GM12872 (cell line): Measurements from ENCODE around the gene UBAC2.

Experiments
- TF ChIP-seq, protein P1 (sequence below): IDR thresholded peaks from 3 replicates; pipeline ENCODE4 v1.5.1; 2011; ENCODE audit warnings: low read depth, mild to moderate bottlenecking, low read length, moderate library complexity; ENCODE audit not compliant: insufficient read depth

UBAC2 gene

DNA sequence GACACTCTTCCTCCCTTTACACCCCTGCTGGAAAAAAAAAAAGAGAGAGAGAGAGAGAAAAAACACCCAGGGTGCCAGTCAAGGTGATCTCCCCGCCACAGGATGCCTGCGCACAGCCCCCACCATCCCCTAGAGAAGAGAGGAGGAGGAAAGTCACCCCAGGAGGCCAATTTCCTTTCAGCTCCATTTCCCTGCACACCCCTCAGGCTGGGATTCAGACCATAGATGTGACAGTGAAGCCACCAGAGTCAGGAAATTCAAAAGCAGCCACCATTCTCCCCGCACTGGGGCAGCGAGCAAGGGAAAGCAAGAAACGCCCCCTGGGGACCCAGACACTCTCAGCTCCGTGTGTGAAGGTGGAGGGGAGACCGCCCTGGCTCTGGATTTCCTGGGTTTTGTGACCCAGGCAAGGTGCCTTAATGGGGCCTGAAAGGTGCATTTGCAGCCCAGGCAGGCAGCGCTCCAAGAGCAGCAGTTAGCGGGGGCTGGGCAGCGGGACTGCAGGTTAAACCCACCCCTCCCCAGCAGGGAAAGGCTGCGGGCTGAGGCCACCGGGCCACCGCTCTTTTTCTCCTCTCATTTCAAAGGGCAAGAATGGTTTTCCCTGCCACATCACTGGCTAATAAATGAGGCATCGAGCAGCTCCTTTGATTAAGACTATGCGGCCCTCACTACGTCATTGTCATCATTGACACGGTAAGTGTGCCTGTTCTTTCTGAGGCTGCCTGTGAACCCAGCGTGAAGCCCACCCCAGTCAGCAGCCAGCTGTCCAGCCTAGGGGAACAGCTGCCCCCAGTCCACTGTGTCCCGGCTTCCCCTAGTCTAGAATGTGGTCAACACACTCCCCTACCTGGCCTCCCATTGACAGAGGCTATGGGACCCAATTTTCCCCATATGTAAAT, 216.8 kb downstream of the UBAC2 start:
- TF ChIP-seq, protein P1, sequence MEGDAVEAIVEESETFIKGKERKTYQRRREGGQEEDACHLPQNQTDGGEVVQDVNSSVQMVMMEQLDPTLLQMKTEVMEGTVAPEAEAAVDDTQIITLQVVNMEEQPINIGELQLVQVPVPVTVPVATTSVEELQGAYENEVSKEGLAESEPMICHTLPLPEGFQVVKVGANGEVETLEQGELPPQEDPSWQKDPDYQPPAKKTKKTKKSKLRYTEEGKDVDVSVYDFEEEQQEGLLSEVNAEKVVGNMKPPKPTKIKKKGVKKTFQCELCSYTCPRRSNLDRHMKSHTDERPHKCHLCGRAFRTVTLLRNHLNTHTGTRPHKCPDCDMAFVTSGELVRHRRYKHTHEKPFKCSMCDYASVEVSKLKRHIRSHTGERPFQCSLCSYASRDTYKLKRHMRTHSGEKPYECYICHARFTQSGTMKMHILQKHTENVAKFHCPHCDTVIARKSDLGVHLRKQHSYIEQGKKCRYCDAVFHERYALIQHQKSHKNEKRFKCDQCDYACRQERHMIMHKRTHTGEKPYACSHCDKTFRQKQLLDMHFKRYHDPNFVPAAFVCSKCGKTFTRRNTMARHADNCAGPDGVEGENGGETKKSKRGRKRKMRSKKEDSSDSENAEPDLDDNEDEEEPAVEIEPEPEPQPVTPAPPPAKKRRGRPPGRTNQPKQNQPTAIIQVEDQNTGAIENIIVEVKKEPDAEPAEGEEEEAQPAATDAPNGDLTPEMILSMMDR: no peak

DNA sequence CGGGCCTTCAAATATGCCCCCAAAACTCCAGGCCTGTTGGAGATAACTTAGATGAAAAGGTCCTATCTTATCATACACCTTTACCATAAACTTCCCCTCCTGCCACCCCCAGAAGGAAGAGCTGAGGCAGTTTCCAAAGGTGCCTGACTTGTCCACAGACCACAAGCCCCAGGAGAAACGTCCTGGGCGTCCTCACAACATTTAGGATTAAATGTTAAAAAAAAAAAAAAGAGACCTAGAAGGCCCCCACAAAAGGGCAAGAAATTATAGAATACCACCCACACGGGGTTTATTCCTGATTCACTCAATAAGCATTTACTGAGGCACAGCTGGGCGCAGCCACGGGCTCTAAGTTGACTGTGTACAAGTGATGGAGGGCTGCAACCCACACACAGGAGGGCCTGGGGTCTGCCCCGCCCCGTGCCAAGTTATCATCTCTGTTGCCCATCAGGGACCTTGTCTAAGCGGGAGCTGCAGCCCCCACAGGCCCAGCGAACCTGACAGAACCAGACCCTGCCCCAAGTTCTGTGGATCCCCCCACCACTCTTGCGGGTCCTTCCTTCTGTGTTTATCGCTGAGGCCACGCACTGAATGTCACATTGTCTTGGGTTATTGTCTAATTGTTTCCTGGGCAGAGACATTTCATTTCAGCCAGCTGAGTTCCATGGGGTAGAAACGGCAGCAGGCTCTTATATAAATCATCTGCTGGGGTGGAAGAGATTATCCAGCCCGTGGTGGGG, 217.6 kb downstream of the UBAC2 start:
- TF ChIP-seq, protein P1: no peak

DNA sequence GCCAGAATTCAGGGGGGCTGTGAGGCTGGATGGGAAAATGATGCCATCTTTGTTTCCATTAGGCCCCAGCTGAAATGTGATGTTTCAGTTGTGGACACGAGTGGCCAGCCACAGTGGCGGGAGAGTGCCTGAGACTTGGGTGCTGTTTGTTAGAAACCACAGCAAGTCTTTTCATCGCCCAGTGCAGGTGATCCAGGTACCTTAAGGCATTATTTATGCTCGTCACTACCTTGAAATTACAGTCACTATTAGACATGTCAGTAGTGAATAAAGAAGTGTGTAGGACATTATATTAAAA, 218.1 kb downstream of the UBAC2 start:
- TF ChIP-seq, protein P1: no peak

DNA sequence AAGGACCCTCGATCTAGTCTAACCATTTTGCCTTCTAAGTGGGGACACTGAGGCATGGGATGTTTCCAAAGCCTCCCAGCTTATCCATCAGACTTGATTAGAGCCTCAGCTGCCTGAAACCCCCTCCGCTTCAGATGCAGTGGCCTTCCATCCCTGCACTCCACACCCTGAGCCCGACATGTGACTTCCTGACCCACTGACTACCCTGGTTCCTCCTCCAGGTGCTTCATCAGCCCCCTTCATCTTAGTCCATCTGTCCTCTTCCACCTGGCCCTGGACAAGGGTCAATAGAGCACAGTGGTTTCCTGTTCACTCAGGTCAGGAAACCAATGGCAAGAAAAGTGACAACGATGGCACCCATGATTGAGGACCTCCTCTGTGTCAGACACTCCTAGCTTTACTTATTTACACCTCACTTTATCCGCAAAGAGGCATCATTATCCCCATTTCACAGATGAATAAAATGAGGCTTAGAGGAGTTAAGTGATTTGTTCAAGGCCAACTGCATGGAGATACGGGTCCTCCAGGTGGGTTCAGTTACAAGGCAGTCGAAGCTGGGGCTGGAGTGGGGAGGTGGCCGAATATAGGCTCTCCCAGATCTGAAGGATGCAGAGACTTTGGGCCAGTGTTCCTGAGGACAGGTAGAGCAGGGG, 219.1 kb downstream of the UBAC2 start:
- TF ChIP-seq, protein P1: no peak

DNA sequence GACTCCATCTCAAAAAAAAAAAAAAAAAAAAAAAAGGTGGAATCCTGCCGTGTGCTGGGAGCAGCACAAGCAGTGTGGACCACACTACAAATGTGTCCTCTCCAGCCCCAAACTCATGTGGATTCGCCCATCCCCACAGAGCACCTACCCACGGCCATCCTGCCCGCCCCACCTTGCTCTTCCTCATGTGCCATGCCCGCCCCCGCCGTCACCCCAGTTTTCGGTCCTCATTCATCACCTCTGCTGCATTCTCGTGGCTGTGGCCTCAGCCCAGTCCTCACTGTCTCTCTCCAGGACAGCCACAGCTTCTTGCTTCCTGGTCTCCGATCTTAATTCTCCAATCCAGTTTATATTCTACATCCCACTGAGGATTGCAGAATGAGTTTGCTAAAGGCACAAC, 220.6 kb downstream of the UBAC2 start:
- TF ChIP-seq, protein P1: no peak

DNA sequence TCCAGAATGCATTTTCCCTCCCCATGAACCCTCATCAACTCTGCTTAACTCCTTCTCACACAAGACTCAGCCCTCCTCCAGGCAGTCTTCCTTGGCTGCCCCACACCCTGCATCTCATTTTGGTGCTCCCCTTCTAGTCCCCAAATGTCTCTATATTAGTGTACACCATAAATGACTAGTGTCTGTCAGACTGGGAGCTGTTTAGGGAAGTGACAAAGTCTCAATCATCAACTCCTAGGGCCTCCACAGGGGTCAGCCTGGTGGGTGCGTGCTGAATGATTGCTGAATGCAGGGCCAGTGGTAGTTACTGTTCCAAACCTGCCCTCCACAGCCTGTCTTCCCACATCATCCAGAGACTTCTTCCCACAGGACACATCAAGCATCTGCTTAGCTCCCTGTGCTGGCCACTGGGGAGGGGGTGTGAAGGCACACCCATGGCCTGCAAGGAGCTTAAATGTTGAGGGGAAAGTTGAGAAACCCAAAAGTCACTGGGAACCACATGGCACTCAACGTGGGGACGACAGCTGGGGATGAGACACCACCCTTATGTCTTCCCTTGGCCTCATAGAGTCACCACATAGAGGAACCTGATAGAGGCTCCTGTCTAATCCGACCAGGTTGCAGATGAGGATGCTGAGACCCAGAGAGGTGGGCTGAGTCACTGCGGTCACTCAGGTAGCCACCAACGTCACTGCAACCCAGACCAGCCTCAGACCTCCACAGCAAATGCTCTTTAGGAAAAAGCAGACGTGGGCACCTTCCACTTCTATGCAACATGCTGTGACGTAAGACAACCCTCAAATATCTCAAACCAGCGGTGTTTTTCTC, 221.3 kb downstream of the UBAC2 start:
- TF ChIP-seq, protein P1: no peak
